K562 (cell line): ENCODE results near the gene ATP5MG. TPM values are rescaled to one million over a fixed set of nuclear protein-coding genes. Genes with fewer than 3 reads are reported as not detected.

Experiments
- ATAC-seq: fragments of 200-7000 bp; cut with Tn5 transposase; 3 replicates; pipeline ENCODE4 v1.9.1; 2020; ENCODE audit warnings: moderate library complexity
- BruUV-seq: library from RNA; stranded (reverse); fragments of 400-500 nt; replicated peaks from 2 replicates; lab custom pipeline; 2021; lab: Mats Ljungman, UMichigan
- CTCF ChIA-PET: fragments of 300-600 bp; formaldehyde crosslinking; extraction: SDS; loops from one replicate; lab custom pipeline; 2021; ENCODE audit warnings: low intra/inter-chr PET ratio; lab: Yijun Ruan, JAX
- POLR2A ChIA-PET: fragments of 300-600, 350-650 bp; sonication (Branson Sonifier 250); formaldehyde crosslinking; extraction: SDS; loops from one replicate; lab custom pipeline; 2021; ENCODE audit warnings: antibody characterized with exemption, inconsistent platforms; lab: Yijun Ruan, JAX
- DNase-seq, 4 experiments: peaks; one replicate each; pipeline versions ENCODE4 v3.0.0 to v3.0.0-alpha.2; 2011 to 2018; ENCODE audit warnings: low spot score in 3 of 4, mixed read lengths in 3 of 4; ENCODE audit errors: extremely low read depth in 1 of 4
- FAIRE-seq: peaks from 2 replicates; lab custom pipeline; 2011; peaks lifted over from hg19 to GRCh38; lab: Jason Lieb, UNC
- H2AFZ ChIP-seq: 2 replicates; pipeline ENCODE4 v1.6.0; 2011; ENCODE audit warnings: low read depth, low read length, control low read depth, inconsistent platforms
- H3K27ac ChIP-seq: fragments of 200-600 bp; 3 replicates; pipeline ENCODE4 v1.8.0; 2011; ENCODE audit warnings: low read depth, mild to moderate bottlenecking, control low read depth, inconsistent platforms, low read length, moderate library complexity, mixed read lengths; ENCODE audit errors: extremely low read depth
- H3K27me3 ChIP-seq, 2 experiments: fragments of 300-600 bp in 1 of 2; 2 replicates in 1 of 2; 3 replicates in 1 of 2; pipeline versions ENCODE4 v1.6.0 to v1.8.0; 2011; ENCODE audit warnings: inconsistent platforms in 2 of 2, low read length in 2 of 2, mild to moderate bottlenecking in 1 of 2, mixed read lengths in 1 of 2, moderate library complexity in 1 of 2; ENCODE audit not compliant: control insufficient read depth in 2 of 2, insufficient read depth in 2 of 2
- H3K36me3 ChIP-seq: fragments of 300-600 bp; 3 replicates; pipeline ENCODE4 v1.8.0; 2011; ENCODE audit warnings: mild to moderate bottlenecking, low read length, inconsistent platforms; ENCODE audit not compliant: control insufficient read depth, insufficient read depth
- H3K4me1 ChIP-seq, 2 experiments: fragments of 200-600 bp in 1 of 2; replicated peaks in 1 of 2; 2 replicates in 1 of 2; 3 replicates in 1 of 2; pipeline versions ENCODE4 v1.5.1 to v1.8.0; 2011; ENCODE audit warnings: inconsistent platforms in 2 of 2, low read length in 2 of 2, mild to moderate bottlenecking in 1 of 2, mixed read lengths in 1 of 2, moderate library complexity in 1 of 2; ENCODE audit not compliant: control insufficient read depth in 2 of 2, insufficient read depth in 2 of 2
- H3K4me2 ChIP-seq: 2 replicates; pipeline ENCODE4 v1.6.1; 2011; ENCODE audit warnings: low read length, control low read depth, inconsistent platforms, mixed read lengths; ENCODE audit not compliant: insufficient read depth
- H3K4me3 ChIP-seq: fragments of 200-600 bp; sonication (generic), shearing (Covaris generic); 2 replicates; pipeline ENCODE4 v1.5.1; 2016; ENCODE audit warnings: control low read depth, inconsistent platforms
- H3K79me2 ChIP-seq: fragments of 200-600 bp; 3 replicates; pipeline ENCODE4 v1.8.0; 2011; ENCODE audit warnings: low read length, inconsistent platforms; ENCODE audit not compliant: control insufficient read depth, insufficient read depth
- H3K9ac ChIP-seq, 2 experiments: 2 replicates each; pipeline versions ENCODE4 v1.6.0 to v1.6.1; 2011; ENCODE audit warnings: low read depth in 2 of 2, low read length in 2 of 2, control low read depth in 1 of 2, inconsistent platforms in 1 of 2, mild to moderate bottlenecking in 1 of 2, mixed read lengths in 1 of 2; ENCODE audit not compliant: insufficient read depth in 1 of 2
- H3K9me1 ChIP-seq: one replicate; pipeline ENCODE4 v1.6.0; 2011; ENCODE audit warnings: inconsistent platforms, mild to moderate bottlenecking, low read length, moderate library complexity; ENCODE audit not compliant: control insufficient read depth, insufficient read depth
- H3K9me3 ChIP-seq: replicated peaks from 2 replicates; pipeline ENCODE4 v1.5.1; 2011; ENCODE audit warnings: low read depth, low read length, inconsistent platforms; ENCODE audit not compliant: control insufficient read depth, insufficient read depth
- H4K20me1 ChIP-seq: replicated peaks from 2 replicates; pipeline ENCODE4 v1.6.1; 2011; ENCODE audit warnings: low read length, inconsistent platforms, mixed read lengths; ENCODE audit not compliant: control insufficient read depth, insufficient read depth
- BCL6 ChIP-seq: fragments of 250-450 bp; sonication (Bioruptor Pico); IDR thresholded peaks from 2 replicates; pipeline ENCODE4 v1.4.0; 2020
- DLX4 ChIP-seq: fragments of 250-450 bp; sonication (Bioruptor Pico); IDR thresholded peaks from 2 replicates; pipeline ENCODE4 v1.6.1; 2021; ENCODE audit warnings: mild to moderate bottlenecking
- FOXP4 ChIP-seq: sonication (generic); formaldehyde crosslinking; IDR thresholded peaks from 2 replicates; pipeline ENCODE4 v1.8.0; 2022; ENCODE audit warnings: mild to moderate bottlenecking, missing genetic modification reagents, borderline replicate concordance
- HCFC1 ChIP-seq: IDR thresholded peaks from 2 replicates; pipeline ENCODE4 v1.6.1; 2012; ENCODE audit warnings: low read depth, low read length, improper control_type of control experiment
- PCBP1 ChIP-seq: fragments of 200-400 bp; formaldehyde crosslinking; IDR thresholded peaks from 2 replicates; pipeline ENCODE4 v1.6.1; 2018; ENCODE audit warnings: mild to moderate bottlenecking, low read depth, low read length; ENCODE audit not compliant: poor library complexity, severe bottlenecking
- RNF219 ChIP-seq: fragments of 250-450 bp; sonication (Bioruptor Pico); IDR thresholded peaks from 2 replicates; pipeline ENCODE4 v1.5.0; 2022; ENCODE audit warnings: mild to moderate bottlenecking
- SMAD1 ChIP-seq: fragments of 150-350 bp; IDR thresholded peaks from 2 replicates; pipeline ENCODE4 v1.6.1; 2014; ENCODE audit warnings: low read length, low read depth; ENCODE audit not compliant: partially characterized antibody
- SRSF9 ChIP-seq: fragments of 200-400 bp; formaldehyde crosslinking; IDR thresholded peaks from 2 replicates; pipeline ENCODE4 v1.6.1; 2017; ENCODE audit warnings: low read depth, low read length, borderline replicate concordance
- WHSC1 ChIP-seq: IDR thresholded peaks from one replicate; pipeline ENCODE4 v1.6.1; 2012; ENCODE audit warnings: low read length, control low read depth, inconsistent platforms
- ZBTB11 ChIP-seq, 3 experiments: fragments of 200-800 bp in 1 of 3; fragments of 250-450 bp in 1 of 3; fragments of 450-650 bp in 1 of 3; sonication (Bioruptor Pico) in 1 of 3; sonication (Bioruptor generic) in 1 of 3; formaldehyde crosslinking in 1 of 3; IDR thresholded peaks; 2 replicates each; pipeline versions ENCODE4 v1.6.1 to v1.8.0; 2016 to 2022; ENCODE audit warnings: mild to moderate bottlenecking in 2 of 3, missing genetic modification characterization in 2 of 3, missing compliant biosample characterization in 1 of 3, moderate library complexity in 1 of 3
- ZC3H11A ChIP-seq: IDR thresholded peaks from 2 replicates; pipeline ENCODE4 v1.6.1; 2012; ENCODE audit warnings: low read depth, low read length, improper control_type of control experiment
- ZNF696 ChIP-seq: fragments of 250-450 bp; sonication (Bioruptor Pico); conservative IDR thresholded peaks from 2 replicates; pipeline ENCODE4 v1.4.0; 2020; ENCODE audit warnings: mild to moderate bottlenecking, moderate library complexity
- ZNF766 ChIP-seq: fragments of 200-800 bp; sonication (Bioruptor generic); conservative IDR thresholded peaks from 2 replicates; pipeline ENCODE4 v1.6.1; 2016; ENCODE audit warnings: missing genetic modification characterization, missing compliant biosample characterization
- WGBS: fragments of 100-300 bp; shearing (Covaris generic); methylation state at CpG from one replicate; pipeline ENCODE4 v1.1.6; 2016; ENCODE audit warnings: low coverage, mixed read lengths; ENCODE audit not compliant: insufficient coverage; ENCODE audit errors: missing lambda C conversion rate; 5-methylcytosine and 5-hydroxymethylcytosine counted together
- in situ Hi-C: fragments of 300-500 bp; cut with MboI; formaldehyde crosslinking; loops from 4 replicates; pipeline ENCODE4 v1.15.0; 2018; ENCODE audit warnings: inconsistent platforms, mixed read lengths
- intact Hi-C: fragments of 100-400 bp; cut with micrococcal nuclease; formaldehyde crosslinking; loops from 2 replicates; pipeline ENCODE4 v1.14.2; 2022
- polyA plus RNA-seq, 8 experiments: library from polyadenylated mRNA; depleted of rRNA in 4 of 8; stranded (reverse) in 5 of 8; unstranded in 3 of 8; fragments of >200 nt; fragmentation: Nextera tagmentation in 2 of 8; fragmentation: Illumina TruSeq in 1 of 8; extraction: Ambion mirVana in 2 of 8; extraction: Trizol in 1 of 8; gene quantifications; 2 replicates each; pipeline versions ENCODE4 v1.2.1 to v1.2.3, GENCODE V29; 2011 to 2014; ENCODE audit warnings: inconsistent platforms in 1 of 8, missing spikeins in 1 of 8
- total RNA-seq, 7 experiments: library from RNA; depleted of rRNA in 6 of 7; stranded (reverse); fragments of >200 nt in 6 of 7; fragmentation: Illumina TruSeq in 2 of 7; extraction: Trizol in 2 of 7; gene quantifications; 2 replicates each; pipeline versions ENCODE4 v1.2.1 to v1.2.3, GENCODE V29; 2011 to 2021; ENCODE audit warnings: low replicate concordance in 1 of 7

ATP5MG gene
- total and polyA plus RNA-seq, 9 of the 15 experiments (the other 6 are each of a cell fraction or from before 2014, with no cell fraction given) = 301 to 2,138 (median 434) TPM

GRCh38 chr11:118443590-118444218, 42.3 kb downstream of the ATP5MG start:
- in situ Hi-C loops (no loop called here), intact Hi-C loops (no loop called here)
- POLR2A ChIA-PET = interaction anchor here (1.0 to 1.6 kb wide), 3 partner anchors 8 to 15 kb away, joined by 3 to 7 read pairs (median 3); no protein-coding TSS in a partner anchor
- CTCF ChIA-PET = no interaction called here
- Histone ChIP-seq H3K9me1 (peaks cover 5% of the 10 kb centered on the region), H3K27ac (no peak overlapping the region), H3K36me3 (peaks cover 91% of the 10 kb centered on the region), H3K4me3 (no peak overlapping the region), H3K27me3 (no peaks in the 10 kb centered on the region), H2AFZ (no peak overlapping the region), H3K9ac (no peak overlapping the region), H4K20me1 (peaks cover 50% of the 10 kb centered on the region), H3K4me1 (peaks cover 9 to 34% of the 10 kb centered on the region in 2 experiments; a peak in 4 of 5 replicates), H3K79me2 (peaks cover 100% of the 10 kb centered on the region), H3K9me3 (no peaks in the 10 kb centered on the region), H3K4me2 (no peak overlapping the region)
- ATAC-seq = no peak
- no peak for FAIRE-seq
- 93% methylated on average over 2 of the region's 2 CpGs for WGBS
- no peak for DNase-seq
- no TSS peak for BruUV-seq
- TF ChIP-seq FOXP4 (CRISPR knock-in tag) (no peak), WHSC1 (no peak), PCBP1 (no peak), SMAD1 (no peak), ZC3H11A (no peak), ZNF766 (CRISPR knock-in tag) (no peak), RNF219 (no peak), DLX4 (CRISPR knock-in tag) (no peak), ZBTB11 (CRISPR knock-in tag; IDR thresholded peaks at IDR 0.05) (no peak), BCL6 (no peak), HCFC1 (no peak), SRSF9 (no peak), ZNF696 (CRISPR knock-in tag) (no peak)
